ENCODE results near the gene OXSR1.

DNA sequence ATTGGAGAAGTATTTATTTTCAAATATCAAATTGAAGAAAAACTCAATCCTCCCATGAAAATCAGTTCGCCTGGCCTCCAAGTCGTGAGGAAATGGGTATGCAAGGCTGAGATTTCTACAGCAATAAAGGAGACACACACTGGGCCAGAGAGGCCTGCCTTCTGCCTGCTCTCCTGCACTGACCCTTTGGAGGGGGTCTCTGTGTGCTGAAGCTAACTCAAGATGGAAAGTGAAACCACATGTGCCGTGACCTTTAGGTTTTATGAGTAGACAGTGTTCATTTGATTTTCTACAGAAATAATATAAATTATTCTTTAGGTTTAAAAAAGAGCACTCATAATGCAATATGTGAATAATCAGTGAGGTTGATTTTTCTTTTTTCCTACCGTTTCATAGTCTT, 88.4 kb downstream of the OXSR1 start:
- TF ChIP-seq TCF7L2 (IDR thresholded peaks at IDR 0.05; ENCODE audit: borderline replicate concordance, extremely low read depth, insufficient read depth, insufficient read length) (no peak), POLR2AphosphoS5 (IDR thresholded peaks at IDR 0.05; ENCODE audit: low read depth, low read length) (no peak)

All from HCT116 (cell line).